ENCODE results near the gene FERMT3.
"Not testable (repeated sequence)": the region's sequence is repeated elsewhere in the genome, so short reads cannot be mapped to it uniquely, and the experiment has no call there.

The FERMT3 gene

GRCh38 chr11:64241491-64242374, 35.2 kb downstream of the FERMT3 start:
- Mint-ChIP-seq H3K9me3 (no peaks in the 10 kb centered on the region), H3K4me3 (peak overlapping the region; percentile 87), H3K27ac (peak overlapping the region; percentile 100), H3K27me3 (no peaks in the 10 kb centered on the region), H3K4me1 (peaks cover 41% of the 10 kb centered on the region), H3K36me3 (peaks cover 8% of the 10 kb centered on the region)
- no peak for DNase-seq (ENCODE audit: low spot score in 2 of 2)
- ATAC-seq (ENCODE audit: low read depth): no peak

- Mint-ChIP-seq H3K27ac (peak overlapping the region; percentile 87), H3K9me3 (no peaks in the 10 kb centered on the region), H3K4me1 (peaks cover 29% of the 10 kb centered on the region), H3K4me3 (peak overlapping the region; percentile 28), H3K36me3 (peaks cover 2% of the 10 kb centered on the region), H3K27me3 (no peaks in the 10 kb centered on the region)
- DNase-seq (ENCODE audit: low spot score in 2 of 2): no peak
- ATAC-seq (ENCODE audit: low read depth): no peak
These were observed 36.8 kb downstream of the FERMT3 start for GRCh38 chr11:64243236-64243854.

- ATAC-seq (ENCODE audit: low read depth) (no peak), DNase-seq (ENCODE audit: low spot score in 2 of 2) (no peak)
- no peaks in the 10 kb centered on the region for H3K9me3 Mint-ChIP-seq
- H3K27me3 Mint-ChIP-seq: no peaks in the 10 kb centered on the region
- peaks cover 2% of the 10 kb centered on the region for H3K36me3 Mint-ChIP-seq
- H3K4me1 Mint-ChIP-seq: peaks cover 24% of the 10 kb centered on the region
- peak overlapping the region; percentile 87 for H3K27ac Mint-ChIP-seq
- H3K4me3 Mint-ChIP-seq: peak overlapping the region; percentile 28
These were observed 37.6 kb downstream of the FERMT3 start for GRCh38 chr11:64244107-64244506.

- H3K4me3 Mint-ChIP-seq: peak overlapping the region; percentile 89
- H3K27ac Mint-ChIP-seq: peak overlapping the region; percentile 80
- H3K4me1 Mint-ChIP-seq: peaks cover 19% of the 10 kb centered on the region
- ATAC-seq (ENCODE audit: low read depth) (no peak), DNase-seq (ENCODE audit: low spot score in 2 of 2) (no peak)
- H3K36me3 Mint-ChIP-seq: peaks cover 2% of the 10 kb centered on the region
- H3K27me3 Mint-ChIP-seq: no peaks in the 10 kb centered on the region
- H3K9me3 Mint-ChIP-seq: no peaks in the 10 kb centered on the region
These were observed 38.4 kb downstream of the FERMT3 start for GRCh38 chr11:64244966-64245365.

GRCh38 chr11:64245401-64245796, 38.9 kb downstream of the FERMT3 start:
- DNase-seq (ENCODE audit: low spot score in 2 of 2): no peak
- Mint-ChIP-seq H3K36me3 (peaks cover 2% of the 10 kb centered on the region), H3K9me3 (no peaks in the 10 kb centered on the region), H3K27ac (peak overlapping the region; percentile 80), H3K4me3 (peak overlapping the region; percentile 89), H3K4me1 (peaks cover 14% of the 10 kb centered on the region), H3K27me3 (no peaks in the 10 kb centered on the region)
- no peak for ATAC-seq (ENCODE audit: low read depth)

- peak overlapping the region; percentile 80 for H3K27ac Mint-ChIP-seq
- DNase-seq (ENCODE audit: low spot score in 2 of 2) (peak in 1 of 2 donors; percentile 56), ATAC-seq (ENCODE audit: low read depth) (no peak)
- no peaks in the 10 kb centered on the region for H3K27me3 Mint-ChIP-seq
- peaks cover 14% of the 10 kb centered on the region for H3K4me1 Mint-ChIP-seq
- peak overlapping the region; percentile 89 for H3K4me3 Mint-ChIP-seq
- no peaks in the 10 kb centered on the region for H3K9me3 Mint-ChIP-seq
- peaks cover 2% of the 10 kb centered on the region for H3K36me3 Mint-ChIP-seq
These were observed 39.5 kb downstream of the FERMT3 start for GRCh38 chr11:64245797-64246620.

GRCh38 chr11:64246621-64246870, 40.0 kb downstream of the FERMT3 start:
- ATAC-seq (ENCODE audit: low read depth): peak; percentile 28
- H3K27ac Mint-ChIP-seq: peak overlapping the region; percentile 78

GRCh38 chr11:64246871-64247728, 40.6 kb downstream of the FERMT3 start, which contains the start of gene PPP1R14B:
Gene PPP1R14B, minus strand, starts transcription at chr11:64246943. Its CDS starts 270 bp downstream, at chr11:64246673.
- peak within 1 kb of the TSS; percentile 80 for H3K27ac Mint-ChIP-seq
- DNase-seq (ENCODE audit: low spot score in 2 of 2) (peak; percentile 69 to 74), ATAC-seq (ENCODE audit: low read depth) (peak; percentile 70)
- no peaks in the 10 kb centered on the region for H3K27me3 Mint-ChIP-seq
- peak within 1 kb of the TSS; percentile 89 for H3K4me3 Mint-ChIP-seq
- no peaks in the 10 kb centered on the region for H3K9me3 Mint-ChIP-seq
- H3K36me3 Mint-ChIP-seq: peaks cover 2% of the 10 kb centered on the region
- peaks cover 16% of the 10 kb centered on the region for H3K4me1 Mint-ChIP-seq

More at GRCh38 chr11:64246621-64246870, 40.0 kb downstream of the FERMT3 start:
- Mint-ChIP-seq H3K4me3 (peak overlapping the region; percentile 87), H3K4me1 (peaks cover 13% of the 10 kb centered on the region)
- not testable (repeated sequence) for H3K36me3 Mint-ChIP-seq; DNase-seq (ENCODE audit: low spot score in 2 of 2); H3K27me3 Mint-ChIP-seq; H3K9me3 Mint-ChIP-seq

- peaks cover 2% of the 10 kb centered on the region for H3K36me3 Mint-ChIP-seq
- H3K4me3 Mint-ChIP-seq: peak overlapping the region; percentile 87
- no peaks in the 10 kb centered on the region for H3K27me3 Mint-ChIP-seq
- no peak overlapping the region for H3K27ac Mint-ChIP-seq
- DNase-seq (ENCODE audit: low spot score in 2 of 2): no peak
- H3K9me3 Mint-ChIP-seq: no peaks in the 10 kb centered on the region
- H3K4me1 Mint-ChIP-seq: peaks cover 17% of the 10 kb centered on the region
- ATAC-seq (ENCODE audit: low read depth): no peak
These were observed 41.4 kb downstream of the FERMT3 start for GRCh38 chr11:64247729-64248531.

- H3K36me3 Mint-ChIP-seq: peaks cover 2% of the 10 kb centered on the region
- peaks cover 17% of the 10 kb centered on the region for H3K4me1 Mint-ChIP-seq
- no peaks in the 10 kb centered on the region for H3K27me3 Mint-ChIP-seq
- H3K4me3 Mint-ChIP-seq: peak overlapping the region; percentile 28
- no peak for ATAC-seq (ENCODE audit: low read depth)
- DNase-seq (ENCODE audit: low spot score in 2 of 2): no peak
- no peak overlapping the region for H3K27ac Mint-ChIP-seq
- no peaks in the 10 kb centered on the region for H3K9me3 Mint-ChIP-seq
These were observed 42.1 kb downstream of the FERMT3 start for GRCh38 chr11:64248578-64248977.

GRCh38 chr11:64249038-64249437, 42.5 kb downstream of the FERMT3 start:
- ATAC-seq (ENCODE audit: low read depth) (no peak), DNase-seq (ENCODE audit: low spot score in 2 of 2) (no peak)
- Mint-ChIP-seq H3K4me1 (peaks cover 17% of the 10 kb centered on the region), H3K36me3 (no peaks in the 10 kb centered on the region), H3K9me3 (no peaks in the 10 kb centered on the region), H3K4me3 (no peak overlapping the region), H3K27ac (no peak overlapping the region), H3K27me3 (no peaks in the 10 kb centered on the region)

- ATAC-seq (ENCODE audit: low read depth) (no peak), DNase-seq (ENCODE audit: low spot score in 2 of 2) (no peak)
- Mint-ChIP-seq H3K9me3 (no peaks in the 10 kb centered on the region), H3K27ac (no peak overlapping the region), H3K27me3 (no peaks in the 10 kb centered on the region), H3K4me3 (peak overlapping the region; percentile 30), H3K36me3 (no peaks in the 10 kb centered on the region), H3K4me1 (peaks cover 17% of the 10 kb centered on the region)
These were observed 43.3 kb downstream of the FERMT3 start for GRCh38 chr11:64249563-64250414.

Measured in memory B cell (primary cell).